HepG2 (cell line): ENCODE data around the gene KCNE2. TPM values are rescaled to one million over a fixed set of nuclear protein-coding genes. Genes with fewer than 3 reads are reported as not detected.

ENCODE experiments used
- ATRX ChIP-seq: sonication (generic); formaldehyde crosslinking; IDR thresholded peaks from 2 replicates; pipeline ENCODE4 v1.4.0; 2020; ENCODE audit warnings: missing genetic modification reagents, borderline replicate concordance
- DPF2 ChIP-seq: sonication (generic); formaldehyde crosslinking; IDR thresholded peaks from 2 replicates; pipeline ENCODE4 v1.4.0; 2020; ENCODE audit warnings: mild to moderate bottlenecking, low read depth, missing genetic modification reagents, borderline replicate concordance
- HNRNPLL ChIP-seq: fragments of 200-400 bp; formaldehyde crosslinking; IDR thresholded peaks from 2 replicates; pipeline ENCODE4 v1.6.1; 2017; ENCODE audit warnings: mild to moderate bottlenecking, low read depth, low read length; ENCODE audit not compliant: poor library complexity, severe bottlenecking
- JUN ChIP-seq: sonication (generic); formaldehyde crosslinking; IDR thresholded peaks from 2 replicates; pipeline ENCODE4 v1.4.0; 2020; ENCODE audit warnings: mild to moderate bottlenecking, missing genetic modification reagents
- NCOA5 ChIP-seq: sonication (generic); formaldehyde crosslinking; IDR thresholded peaks from 2 replicates; pipeline ENCODE4 v1.4.0; 2020; ENCODE audit warnings: missing genetic modification reagents
- NKX3-1 ChIP-seq: sonication (generic); formaldehyde crosslinking; IDR thresholded peaks from 2 replicates; pipeline ENCODE4 v1.5.0; 2020; ENCODE audit warnings: missing genetic modification reagents
- PHF8 ChIP-seq: sonication (generic); formaldehyde crosslinking; IDR thresholded peaks from 2 replicates; pipeline ENCODE4 v1.5.0; 2020; ENCODE audit warnings: missing genetic modification reagents
- PRDM15 ChIP-seq: sonication (generic); formaldehyde crosslinking; IDR thresholded peaks from 2 replicates; pipeline ENCODE4 v1.4.0; 2020; ENCODE audit warnings: missing genetic modification reagents
- SNRNP70 ChIP-seq: fragments of 200-400 bp; formaldehyde crosslinking; IDR thresholded peaks from 2 replicates; pipeline ENCODE4 v1.6.1; 2017; ENCODE audit warnings: mild to moderate bottlenecking, low read depth, low read length, moderate library complexity
- ZNF550 ChIP-seq: sonication (generic); formaldehyde crosslinking; IDR thresholded peaks from 2 replicates; pipeline ENCODE4 v1.4.0; 2020; ENCODE audit warnings: mild to moderate bottlenecking, missing genetic modification reagents, borderline replicate concordance
- polyA plus RNA-seq, 8 experiments: library from polyadenylated mRNA; depleted of rRNA in 3 of 8; stranded (reverse) in 7 of 8; unstranded in 1 of 8; fragments of >200 nt; fragmentation: Illumina TruSeq in 4 of 8; extraction: Trizol in 4 of 8; gene quantifications; 2 replicates each; pipeline versions ENCODE4 v1.2.1 to v1.2.3, GENCODE V29; 2011 to 2016; ENCODE audit warnings: low read depth in 4 of 8, missing spikeins in 1 of 8, mixed read lengths in 1 of 8; ENCODE audit not compliant: insufficient read depth in 1 of 8
- total RNA-seq, 5 experiments: library from RNA; depleted of rRNA; stranded (reverse); fragments of >200 nt; fragmentation: Illumina TruSeq; extraction: Trizol; gene quantifications; 2 replicates each; pipeline ENCODE4 v1.2.3, GENCODE V29; 2016; ENCODE audit warnings: low read depth in 1 of 5
- TF ChIP-seq, protein P1 (sequence below): sonication (generic); formaldehyde crosslinking; IDR thresholded peaks from 2 replicates; pipeline ENCODE4 v1.5.0; 2020; ENCODE audit warnings: mild to moderate bottlenecking, missing genetic modification reagents, borderline replicate concordance
- TF ChIP-seq, protein P2 (sequence below): sonication (generic); formaldehyde crosslinking; conservative IDR thresholded peaks from 2 replicates; pipeline ENCODE4 v1.4.0; 2020; ENCODE audit warnings: mild to moderate bottlenecking, missing genetic modification reagents, moderate library complexity
- TF ChIP-seq, protein P3 (sequence below): sonication (generic); formaldehyde crosslinking; IDR thresholded peaks from 2 replicates; pipeline ENCODE4 v1.5.0; 2020; ENCODE audit warnings: missing genetic modification reagents
- TF ChIP-seq, protein P4 (sequence below): sonication (generic); formaldehyde crosslinking; IDR thresholded peaks from 2 replicates; pipeline ENCODE4 v1.8.1; 2023; ENCODE audit warnings: missing genetic modification reagents, inconsistent platforms, borderline replicate concordance

The KCNE2 gene
- total and polyA plus RNA-seq, 2 of the 13 experiments (the other 11 are each of a cell fraction or from before 2014, with no cell fraction given): not detected

- TF ChIP-seq PRDM15 (no peak), HNRNPLL (no peak), ATRX (CRISPR knock-in tag) (no peak), NCOA5 (no peak), PHF8 (CRISPR knock-in tag) (no peak), ZNF550 (CRISPR knock-in tag) (no peak), NKX3-1 (CRISPR knock-in tag) (no peak), DPF2 (CRISPR knock-in tag) (peak; percentile 76), SNRNP70 (no peak), JUN (CRISPR knock-in tag) (no peak)
- TF ChIP-seq, protein P1, sequence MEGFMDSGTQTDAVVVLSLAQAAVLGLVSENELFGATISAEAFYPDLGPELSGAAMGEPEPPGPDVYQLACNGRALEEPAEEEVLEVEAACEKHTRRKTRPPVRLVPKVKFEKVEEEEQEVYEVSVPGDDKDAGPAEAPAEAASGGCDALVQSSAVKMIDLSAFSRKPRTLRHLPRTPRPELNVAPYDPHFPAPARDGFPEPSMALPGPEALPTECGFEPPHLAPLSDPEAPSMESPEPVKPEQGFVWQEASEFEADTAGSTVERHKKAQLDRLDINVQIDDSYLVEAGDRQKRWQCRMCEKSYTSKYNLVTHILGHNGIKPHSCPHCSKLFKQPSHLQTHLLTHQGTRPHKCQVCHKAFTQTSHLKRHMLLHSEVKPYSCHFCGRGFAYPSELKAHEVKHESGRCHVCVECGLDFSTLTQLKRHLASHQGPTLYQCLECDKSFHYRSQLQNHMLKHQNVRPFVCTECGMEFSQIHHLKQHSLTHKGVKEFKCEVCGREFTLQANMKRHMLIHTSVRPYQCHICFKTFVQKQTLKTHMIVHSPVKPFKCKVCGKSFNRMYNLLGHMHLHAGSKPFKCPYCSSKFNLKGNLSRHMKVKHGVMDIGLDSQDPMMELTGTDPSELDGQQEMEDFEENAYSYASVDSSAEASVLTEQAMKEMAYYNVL (CRISPR knock-in tag): peak; percentile 53; the same call in 1 of the 2 replicates
- TF ChIP-seq, protein P2, sequence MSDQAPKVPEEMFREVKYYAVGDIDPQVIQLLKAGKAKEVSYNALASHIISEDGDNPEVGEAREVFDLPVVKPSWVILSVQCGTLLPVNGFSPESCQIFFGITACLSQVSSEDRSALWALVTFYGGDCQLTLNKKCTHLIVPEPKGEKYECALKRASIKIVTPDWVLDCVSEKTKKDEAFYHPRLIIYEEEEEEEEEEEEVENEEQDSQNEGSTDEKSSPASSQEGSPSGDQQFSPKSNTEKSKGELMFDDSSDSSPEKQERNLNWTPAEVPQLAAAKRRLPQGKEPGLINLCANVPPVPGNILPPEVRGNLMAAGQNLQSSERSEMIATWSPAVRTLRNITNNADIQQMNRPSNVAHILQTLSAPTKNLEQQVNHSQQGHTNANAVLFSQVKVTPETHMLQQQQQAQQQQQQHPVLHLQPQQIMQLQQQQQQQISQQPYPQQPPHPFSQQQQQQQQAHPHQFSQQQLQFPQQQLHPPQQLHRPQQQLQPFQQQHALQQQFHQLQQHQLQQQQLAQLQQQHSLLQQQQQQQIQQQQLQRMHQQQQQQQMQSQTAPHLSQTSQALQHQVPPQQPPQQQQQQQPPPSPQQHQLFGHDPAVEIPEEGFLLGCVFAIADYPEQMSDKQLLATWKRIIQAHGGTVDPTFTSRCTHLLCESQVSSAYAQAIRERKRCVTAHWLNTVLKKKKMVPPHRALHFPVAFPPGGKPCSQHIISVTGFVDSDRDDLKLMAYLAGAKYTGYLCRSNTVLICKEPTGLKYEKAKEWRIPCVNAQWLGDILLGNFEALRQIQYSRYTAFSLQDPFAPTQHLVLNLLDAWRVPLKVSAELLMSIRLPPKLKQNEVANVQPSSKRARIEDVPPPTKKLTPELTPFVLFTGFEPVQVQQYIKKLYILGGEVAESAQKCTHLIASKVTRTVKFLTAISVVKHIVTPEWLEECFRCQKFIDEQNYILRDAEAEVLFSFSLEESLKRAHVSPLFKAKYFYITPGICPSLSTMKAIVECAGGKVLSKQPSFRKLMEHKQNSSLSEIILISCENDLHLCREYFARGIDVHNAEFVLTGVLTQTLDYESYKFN (CRISPR knock-in tag): peak; percentile 90
- TF ChIP-seq, protein P3, sequence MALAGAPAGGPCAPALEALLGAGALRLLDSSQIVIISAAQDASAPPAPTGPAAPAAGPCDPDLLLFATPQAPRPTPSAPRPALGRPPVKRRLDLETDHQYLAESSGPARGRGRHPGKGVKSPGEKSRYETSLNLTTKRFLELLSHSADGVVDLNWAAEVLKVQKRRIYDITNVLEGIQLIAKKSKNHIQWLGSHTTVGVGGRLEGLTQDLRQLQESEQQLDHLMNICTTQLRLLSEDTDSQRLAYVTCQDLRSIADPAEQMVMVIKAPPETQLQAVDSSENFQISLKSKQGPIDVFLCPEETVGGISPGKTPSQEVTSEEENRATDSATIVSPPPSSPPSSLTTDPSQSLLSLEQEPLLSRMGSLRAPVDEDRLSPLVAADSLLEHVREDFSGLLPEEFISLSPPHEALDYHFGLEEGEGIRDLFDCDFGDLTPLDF (CRISPR knock-in tag): no peak
- TF ChIP-seq, protein P4, sequence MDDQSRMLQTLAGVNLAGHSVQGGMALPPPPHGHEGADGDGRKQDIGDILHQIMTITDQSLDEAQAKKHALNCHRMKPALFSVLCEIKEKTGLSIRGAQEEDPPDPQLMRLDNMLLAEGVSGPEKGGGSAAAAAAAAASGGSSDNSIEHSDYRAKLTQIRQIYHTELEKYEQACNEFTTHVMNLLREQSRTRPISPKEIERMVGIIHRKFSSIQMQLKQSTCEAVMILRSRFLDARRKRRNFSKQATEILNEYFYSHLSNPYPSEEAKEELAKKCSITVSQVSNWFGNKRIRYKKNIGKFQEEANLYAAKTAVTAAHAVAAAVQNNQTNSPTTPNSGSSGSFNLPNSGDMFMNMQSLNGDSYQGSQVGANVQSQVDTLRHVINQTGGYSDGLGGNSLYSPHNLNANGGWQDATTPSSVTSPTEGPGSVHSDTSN: no peak
Observed at GRCh38 chr21:34372321-34372720, 8.5 kb downstream of the KCNE2 start (continued).
